CD4-positive, alpha-beta T cell treated with Interferon alpha-2 for 1 hour (primary cell): ENCODE measurements around the gene RAP1GAP2.

ENCODE experiments used
- DNase-seq, 2 donors: peaks; one replicate each; pipeline ENCODE4 v3.0.0-alpha.2; 2020 to 2022

RAP1GAP2 gene

DNA sequence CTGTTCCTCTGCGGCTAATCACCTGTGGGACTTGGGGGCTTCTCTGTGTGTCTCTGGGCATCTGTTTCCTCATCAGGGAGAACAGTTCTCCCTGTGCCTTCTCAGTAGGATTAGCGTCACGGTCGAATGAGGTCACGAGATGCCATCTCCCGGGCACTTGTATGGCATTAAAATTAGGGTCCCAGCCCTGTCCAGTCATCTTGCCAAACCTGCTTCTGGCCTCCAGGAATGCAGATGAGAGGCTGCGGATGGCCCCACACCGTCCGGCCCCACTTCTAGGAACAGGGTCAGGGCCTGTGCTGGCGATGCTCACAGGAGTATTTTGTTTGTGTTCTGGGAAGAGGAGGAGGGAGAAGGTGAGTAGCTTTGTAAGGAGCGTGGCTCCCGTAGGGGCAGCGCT is 208.7 kb downstream of the RAP1GAP2 start:
- no peak for DNase-seq

DNA sequence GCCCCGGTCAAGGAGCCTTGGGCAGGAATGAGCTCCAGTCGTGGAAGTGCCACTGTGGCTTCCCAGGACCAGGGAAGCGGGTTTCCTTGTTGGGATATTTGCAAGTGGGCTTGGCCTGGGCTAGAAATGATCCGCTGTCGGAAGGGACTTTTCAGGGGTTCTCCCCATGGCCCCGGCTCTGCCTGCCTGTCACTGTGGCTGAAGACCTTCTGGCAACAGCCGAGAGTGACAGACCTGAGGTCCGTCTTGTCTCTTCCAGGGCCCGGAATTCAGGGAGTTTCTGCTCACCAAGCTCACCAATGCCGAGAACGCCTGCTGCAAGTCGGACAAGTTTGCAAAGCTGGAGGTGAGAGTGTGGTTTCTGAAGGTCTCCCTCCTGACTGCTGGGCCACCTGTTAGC is 209.5 kb downstream of the RAP1GAP2 start:
- no peak for DNase-seq

DNA sequence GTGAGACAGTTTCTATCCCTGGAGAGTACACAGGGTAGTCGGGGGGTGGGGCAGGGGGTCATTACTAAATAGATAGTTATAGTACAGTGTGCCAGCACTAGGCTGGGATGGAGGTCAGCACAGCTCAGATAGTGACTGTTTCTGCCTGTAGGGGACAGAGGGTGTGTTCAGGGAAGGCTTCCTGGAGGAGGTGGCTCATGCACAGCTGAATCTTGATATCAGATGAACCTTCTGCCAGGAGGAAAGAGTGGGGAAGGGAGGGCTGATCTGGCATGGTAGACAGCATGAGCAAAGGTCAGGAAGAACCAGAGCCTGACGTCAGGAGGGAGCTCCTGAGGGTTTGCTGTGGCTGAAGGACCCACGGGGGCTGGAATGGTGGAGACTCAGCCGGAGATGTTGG is 210.6 kb downstream of the RAP1GAP2 start:
- no peak for DNase-seq

DNA sequence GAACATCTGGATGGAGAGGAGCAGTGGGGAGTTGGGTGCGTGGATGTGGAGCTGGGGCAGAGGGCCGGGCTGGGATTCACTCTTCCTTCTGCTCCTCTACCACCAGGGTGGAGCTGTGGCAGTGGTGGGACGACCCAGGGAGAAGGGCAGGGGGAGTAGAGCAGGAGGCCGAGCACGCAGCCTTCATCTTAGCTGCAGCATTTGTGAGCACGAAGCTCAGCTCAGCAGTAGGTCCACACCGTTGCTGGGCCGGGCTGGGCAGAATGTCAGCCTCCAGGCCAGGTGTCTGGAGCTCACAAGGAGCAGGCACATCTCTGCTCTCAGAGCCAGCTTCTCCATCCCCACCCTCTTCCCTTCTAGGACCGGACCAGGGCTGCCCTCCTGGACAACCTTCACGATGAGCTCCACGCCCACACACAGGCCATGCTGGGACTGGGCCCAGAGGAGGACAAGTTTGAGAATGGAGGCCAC is 211.4 kb downstream of the RAP1GAP2 start:
- no peak for DNase-seq

DNA sequence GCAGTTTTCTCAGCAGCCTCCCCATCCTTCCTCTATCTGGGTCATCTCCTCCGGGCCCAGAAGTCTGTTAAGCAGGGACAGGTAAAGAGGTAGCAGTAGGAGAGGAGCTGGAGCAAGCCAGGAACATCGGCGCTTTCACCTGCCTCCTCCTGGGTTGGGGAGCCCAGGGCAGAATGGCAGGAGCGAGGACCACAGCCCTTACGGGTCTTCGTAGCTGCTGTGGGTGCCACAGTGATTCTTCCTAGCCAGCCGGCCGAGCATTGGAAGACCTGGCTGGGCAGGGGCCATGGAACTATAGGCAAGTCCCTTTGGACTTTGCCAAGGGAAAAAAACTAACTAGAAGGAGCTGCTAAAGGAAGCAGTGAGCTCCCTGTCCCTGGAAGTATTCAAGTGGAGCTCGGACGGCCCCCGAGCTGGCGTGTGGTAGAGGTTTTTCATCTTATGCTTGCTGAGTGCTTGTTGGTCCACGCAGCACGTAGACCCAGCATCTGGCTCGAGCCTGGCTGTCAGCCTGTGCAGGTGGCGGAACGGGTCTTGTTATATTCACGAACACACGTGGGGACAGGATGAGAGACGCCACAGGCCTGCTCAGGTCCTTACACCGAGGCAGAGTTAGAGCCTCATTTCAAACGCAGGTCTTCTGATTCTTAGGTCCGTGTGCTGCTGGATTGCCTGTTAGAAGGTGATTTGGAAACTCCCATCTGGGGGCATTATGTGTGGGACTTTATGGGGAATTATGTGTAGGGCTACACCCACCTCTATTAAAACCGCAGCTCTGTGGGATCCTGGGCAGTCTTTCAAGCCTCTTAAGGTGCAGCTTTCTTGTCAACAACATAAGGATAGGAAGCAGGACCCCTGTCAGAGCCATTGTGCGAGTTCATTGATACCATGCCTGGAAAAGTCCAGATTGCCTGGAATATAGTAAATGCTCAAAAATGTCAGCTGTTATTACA is 212.4 kb downstream of the RAP1GAP2 start:
- DNase-seq: no peak

DNA sequence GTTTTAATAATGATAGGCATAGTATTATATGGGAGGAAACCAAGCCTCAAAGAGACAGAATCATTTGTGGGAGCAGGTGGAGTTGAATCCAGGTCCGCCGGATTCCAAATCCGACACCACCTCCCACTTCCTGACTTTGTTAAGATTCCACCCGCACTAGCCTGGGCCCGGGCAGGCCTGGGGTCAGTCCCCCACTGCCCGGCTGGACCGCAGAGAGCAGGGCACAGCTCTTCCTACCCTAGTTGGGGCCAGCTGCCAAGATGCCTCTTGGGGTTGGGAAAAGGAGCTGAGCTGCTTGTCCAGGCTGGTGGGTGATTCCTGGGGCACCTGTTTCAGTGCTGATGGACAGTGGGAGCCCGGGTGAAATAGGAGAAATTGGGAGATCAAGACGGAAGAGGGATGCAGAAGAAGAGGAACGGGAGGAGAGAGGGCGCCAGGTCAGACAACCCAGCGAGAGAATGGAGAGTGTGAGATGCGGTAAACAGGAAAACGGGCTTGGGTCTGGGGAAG is 213.2 kb downstream of the RAP1GAP2 start:
- no peak for DNase-seq

DNA sequence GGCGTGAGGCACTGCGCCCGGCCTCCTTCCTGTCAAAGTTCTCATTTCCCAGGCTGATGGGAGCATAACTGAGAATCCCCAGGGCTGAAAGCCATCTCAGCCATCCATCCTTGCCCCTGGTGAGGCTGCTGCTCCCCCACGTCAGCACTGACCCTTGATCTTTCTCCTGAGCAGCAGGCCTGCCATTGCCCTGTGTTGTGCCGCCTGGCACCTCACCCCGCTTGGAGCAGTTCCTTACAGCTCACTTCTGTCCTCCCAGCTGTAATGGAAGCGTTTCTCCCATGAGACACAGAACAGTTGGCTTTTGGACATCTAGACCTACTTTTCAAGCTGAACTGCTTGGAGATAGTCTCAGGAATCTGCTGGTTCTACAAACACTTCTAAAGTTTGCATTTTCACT is 215.7 kb downstream of the RAP1GAP2 start:
- DNase-seq: no peak

DNA sequence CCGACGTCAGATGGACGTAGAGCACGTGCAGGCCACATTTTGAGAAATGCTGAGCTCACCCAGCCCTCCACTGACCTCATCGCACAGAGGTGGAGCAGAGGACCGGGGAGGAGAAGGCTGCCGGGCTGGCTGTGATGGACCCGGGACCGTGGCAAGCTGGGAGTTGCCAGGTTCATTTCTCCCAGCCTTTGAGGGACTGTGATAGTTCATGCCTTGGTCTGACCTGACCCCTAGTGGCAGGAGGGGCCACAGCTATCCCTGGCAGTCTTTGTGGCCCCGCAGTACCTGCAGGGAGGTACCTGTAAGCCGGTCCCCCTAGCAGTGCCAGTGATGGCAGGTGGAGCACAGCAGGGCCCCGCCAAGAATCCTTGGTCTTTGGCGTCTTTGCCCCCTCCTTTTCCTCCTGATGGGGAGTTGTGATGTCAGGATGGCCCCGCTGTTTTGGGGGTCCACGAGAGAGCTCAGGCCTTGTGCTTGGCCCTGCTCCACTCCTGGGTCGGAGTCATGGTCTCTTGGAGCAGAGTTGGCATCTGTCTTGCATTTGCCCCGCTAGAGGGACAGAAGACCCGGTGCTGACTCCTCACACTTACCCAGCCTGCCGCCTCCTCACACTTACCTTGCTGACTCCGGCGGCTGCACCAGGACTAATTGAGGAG is 216.8 kb downstream of the RAP1GAP2 start:
- peak; percentile 51 to 52 for DNase-seq

DNA sequence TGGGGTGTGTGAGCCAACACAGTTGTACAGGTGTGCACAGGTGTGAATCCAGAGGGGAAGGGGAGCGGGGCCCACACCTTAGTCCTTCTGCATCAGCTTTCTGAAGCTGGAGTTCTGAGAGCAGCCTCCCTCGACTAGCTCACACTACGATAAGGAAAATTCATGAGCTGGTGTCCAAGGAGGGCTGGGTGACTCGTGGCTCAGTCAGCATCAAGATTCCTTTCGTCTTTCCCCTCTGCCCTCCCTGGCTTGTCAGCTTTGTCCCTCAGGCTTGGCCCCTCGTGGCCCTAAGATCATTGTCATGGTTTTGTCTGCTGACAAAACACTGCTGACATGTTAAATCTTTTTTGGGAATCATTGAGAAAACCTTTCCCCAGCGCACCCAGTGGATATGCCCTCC is 219.7 kb downstream of the RAP1GAP2 start:
- no peak for DNase-seq

DNA sequence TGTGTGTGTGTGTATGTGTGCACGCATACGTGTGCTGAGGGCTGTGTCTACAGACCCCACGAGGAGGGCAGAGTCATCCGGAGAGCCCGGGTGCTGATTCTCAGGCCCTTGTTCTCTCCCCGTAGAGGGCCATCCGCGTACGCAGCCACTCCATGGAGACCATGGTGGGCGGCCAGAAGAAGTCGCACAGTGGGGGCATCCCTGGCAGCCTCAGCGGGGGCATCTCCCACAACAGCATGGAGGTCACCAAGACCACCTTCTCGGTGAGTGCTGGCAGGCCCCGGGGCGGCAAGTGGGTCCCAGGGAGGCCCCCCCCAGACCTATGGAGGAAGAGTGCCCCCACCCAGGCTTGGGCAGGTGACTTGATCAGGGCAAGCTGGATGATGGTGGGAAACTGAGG is 221.7 kb downstream of the RAP1GAP2 start:
- DNase-seq: no peak

DNA sequence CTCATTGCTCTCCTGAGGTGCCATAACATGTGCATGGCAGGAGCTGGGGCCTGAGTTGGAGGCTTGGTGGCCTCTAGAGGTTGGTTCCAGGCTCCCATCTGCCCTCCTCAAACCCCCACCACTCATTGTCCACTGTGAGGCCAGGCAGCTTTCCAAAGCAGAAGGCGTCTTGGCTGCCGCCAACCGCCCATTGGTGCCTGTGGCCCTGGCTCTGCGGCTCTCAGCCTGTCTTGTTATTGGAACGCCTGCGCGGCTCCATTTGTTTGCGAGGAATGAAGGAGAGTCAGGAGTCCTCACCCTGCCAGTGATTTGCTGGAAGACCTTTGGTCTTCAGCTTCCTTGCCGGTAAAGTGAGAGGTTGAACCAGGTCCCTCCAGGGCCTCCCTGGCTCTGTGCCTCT is 223.5 kb downstream of the RAP1GAP2 start:
- no peak for DNase-seq

DNA sequence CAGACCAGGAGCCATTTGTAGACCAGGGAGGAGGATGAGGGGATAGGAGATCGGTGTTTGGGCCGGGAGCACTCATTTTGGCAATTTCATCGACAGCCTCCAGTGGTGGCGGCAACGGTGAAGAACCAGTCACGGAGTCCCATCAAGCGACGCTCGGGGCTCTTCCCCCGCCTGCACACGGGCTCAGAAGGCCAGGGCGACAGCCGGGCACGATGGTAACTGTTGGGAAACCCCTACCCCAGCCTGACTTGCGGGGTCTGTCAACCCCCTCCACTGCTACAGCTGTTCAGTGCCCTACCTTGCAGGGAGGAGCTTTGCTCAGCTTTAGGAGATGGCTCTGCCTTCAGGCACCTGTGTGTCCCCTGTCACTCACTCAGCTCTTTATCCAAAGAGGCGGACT is 224.1 kb downstream of the RAP1GAP2 start:
- DNase-seq: no peak

DNA sequence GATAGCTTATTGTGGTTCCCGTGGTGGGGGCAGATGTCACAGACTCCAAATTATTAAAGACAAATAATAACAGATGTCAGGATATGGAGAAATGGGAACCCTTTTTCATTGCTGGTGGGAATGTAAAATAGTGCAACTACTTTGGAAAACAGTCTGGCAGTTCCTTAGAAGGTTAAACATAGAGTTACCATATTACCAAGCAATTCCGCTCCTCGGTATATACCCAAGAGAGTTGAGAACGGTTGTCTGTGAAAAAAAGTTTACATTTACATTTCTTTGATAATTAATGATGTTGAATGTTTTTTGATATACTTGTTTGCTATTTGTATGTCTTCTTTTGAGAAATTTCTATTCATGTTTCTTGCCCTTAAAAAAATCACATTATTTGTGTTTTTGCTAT is 226.0 kb downstream of the RAP1GAP2 start:
- no peak for DNase-seq

DNA sequence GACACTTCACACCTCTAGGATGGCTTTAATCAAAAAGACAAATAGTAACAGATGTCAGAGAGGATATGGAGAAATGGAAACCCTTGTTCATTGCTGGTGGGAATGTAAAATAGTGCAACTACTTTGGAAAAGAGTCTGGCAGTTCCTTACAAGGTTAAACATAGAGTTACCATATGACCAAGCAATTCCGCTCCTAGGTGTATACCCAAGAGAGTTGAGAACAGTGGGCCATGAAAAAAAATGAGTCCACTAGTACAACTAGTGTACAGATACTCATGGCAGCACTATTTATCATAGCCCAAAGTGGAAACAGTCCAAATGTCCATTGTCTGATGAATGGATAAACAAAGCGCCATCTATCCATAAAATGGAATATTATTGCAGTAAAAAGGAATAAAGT is 228.1 kb downstream of the RAP1GAP2 start:
- DNase-seq: no peak

DNA sequence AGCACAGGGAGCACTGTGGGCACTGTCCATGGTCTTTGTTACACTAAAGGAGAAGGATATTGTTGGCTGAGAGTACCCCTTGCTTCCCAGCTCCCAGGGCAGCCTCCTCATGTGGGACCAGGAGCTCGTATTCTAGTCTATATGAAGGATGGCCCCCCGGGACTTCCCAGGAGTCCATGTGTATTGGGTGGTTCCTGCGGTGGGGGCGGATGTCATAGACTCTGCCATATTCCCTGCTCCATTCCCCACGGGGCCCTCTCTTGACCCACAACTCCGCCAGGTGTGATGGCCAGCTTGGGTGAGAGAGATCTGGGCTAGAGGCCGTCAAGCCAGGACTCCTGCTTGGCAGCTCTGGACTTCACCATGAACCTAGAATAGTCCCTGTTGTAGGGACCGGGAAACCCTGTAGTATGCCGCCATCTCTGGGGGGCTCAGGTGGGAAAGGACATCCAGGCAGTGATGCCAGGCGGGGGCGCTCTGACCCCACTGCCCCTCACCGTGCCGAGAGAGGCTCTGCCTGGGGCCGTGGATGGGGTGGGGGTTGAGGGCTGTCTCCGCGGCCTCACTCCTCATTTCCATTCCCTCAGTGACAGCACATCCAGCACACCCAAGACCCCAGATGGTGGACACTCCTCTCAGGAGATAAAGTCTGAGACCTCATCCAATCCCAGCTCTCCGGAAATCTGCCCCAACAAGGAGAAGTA is 229.3 kb downstream of the RAP1GAP2 start:
- DNase-seq: no peak

DNA sequence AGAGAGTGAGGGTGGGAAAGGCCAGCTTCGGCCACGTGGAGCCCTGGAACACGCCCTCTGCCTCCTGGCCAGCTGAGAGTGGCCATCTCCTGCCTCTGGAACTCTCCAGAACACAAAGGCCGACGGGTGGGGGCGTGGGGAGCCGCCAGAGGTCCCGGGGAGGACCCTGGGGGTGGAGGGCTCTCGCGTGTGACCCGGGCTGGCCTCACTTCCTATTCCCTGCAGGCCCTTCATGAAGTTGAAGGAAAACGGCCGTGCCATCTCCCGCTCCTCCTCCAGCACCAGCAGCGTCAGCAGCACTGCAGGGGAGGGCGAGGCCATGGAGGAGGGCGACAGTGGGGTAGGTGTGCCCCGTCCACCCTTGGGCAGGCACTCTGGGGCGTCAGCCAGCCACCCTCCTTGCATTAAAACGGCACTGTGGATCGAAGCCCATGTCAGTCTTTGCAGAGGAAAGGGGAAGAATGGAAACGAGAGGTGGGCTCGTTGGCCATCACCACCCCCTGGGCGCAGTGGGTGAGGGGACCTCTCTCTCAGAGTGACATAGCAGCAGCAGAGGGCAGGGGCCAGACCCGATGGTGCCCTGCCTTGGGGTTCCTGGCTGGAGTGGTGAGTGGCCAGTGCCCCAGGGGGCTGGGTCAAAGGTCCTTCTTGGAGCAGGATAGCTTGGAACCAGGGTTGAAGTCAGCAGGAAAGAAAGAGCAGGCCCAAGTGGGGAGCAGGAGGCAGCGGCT is 230.1 kb downstream of the RAP1GAP2 start:
- DNase-seq: no peak

DNA sequence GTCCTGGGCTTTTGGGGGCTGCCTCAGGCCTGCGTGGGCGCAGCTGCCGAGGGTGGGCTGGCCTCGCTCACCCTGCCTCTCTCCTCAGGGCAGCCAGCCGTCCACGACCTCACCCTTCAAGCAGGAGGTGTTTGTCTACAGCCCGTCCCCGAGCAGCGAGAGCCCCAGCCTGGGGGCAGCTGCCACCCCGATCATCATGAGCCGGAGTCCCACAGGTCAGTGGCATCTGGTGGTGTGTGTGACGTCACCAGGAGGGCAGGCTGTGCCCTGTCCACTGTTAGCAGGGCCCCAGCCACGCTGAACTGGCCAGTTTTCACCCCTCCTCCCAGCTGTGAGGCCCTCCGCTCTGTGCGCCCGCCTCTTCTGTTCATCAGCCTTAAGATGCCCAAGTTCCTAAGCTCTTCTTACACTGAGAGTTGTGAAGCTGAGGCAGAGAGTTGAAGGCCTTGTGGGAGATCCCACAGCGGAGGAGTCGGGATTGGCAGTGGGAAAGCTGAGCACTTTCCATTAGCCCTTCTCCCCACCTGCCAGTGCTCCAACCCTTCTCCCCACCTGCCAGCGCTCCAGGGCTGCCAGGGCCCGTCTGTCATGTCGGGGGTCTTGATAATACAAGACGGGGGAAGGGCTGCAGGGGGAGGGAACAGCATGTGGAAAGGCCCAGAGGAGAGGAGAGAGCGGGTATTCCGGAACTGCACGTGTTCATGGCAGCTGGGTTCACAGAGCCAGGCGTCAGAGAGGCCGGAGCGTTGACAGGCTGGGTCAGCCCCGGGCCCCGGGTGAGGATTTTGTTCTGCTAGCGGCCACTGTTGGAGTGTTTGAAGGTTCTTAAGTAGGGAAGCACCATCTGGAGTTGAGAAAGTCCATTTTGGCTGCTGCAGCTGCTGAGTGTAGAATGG is 230.9 kb downstream of the RAP1GAP2 start:
- no peak for DNase-seq

DNA sequence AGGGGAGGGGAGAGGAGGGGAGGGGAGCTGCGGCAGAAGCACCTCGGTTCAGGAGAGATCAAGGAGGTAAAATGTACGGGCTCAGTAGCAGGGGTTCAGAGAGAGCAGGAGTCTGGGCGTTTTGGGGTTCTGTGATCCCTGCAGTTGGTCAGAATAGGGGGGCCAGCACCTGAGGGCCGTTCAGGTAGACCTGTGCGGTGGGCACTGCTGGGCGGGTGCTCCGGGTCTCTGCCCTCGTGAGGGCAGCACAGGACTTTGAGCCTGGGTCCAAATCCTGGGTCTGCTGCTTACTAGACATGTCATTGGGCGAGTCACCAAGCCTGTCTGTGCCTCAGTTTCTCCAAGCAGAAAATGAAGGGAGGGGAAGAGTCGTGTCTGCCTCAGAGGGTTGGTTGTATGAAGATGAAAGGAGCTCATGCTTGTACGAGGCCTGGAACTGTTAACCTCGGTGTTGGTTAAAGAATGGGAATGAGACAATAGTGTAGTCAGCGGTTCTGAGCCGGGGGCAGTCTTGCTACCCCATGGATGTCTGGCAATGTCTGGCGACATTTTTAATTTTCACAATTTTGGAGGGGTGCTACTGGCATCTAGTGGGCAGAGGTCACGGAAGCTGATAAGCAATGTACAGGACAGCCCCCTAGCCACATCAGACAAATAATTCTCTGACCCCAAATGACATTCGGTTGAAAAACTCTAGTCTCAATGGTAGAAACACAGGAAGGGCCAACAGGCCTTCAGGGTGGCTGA is 231.7 kb downstream of the RAP1GAP2 start:
- no peak for DNase-seq

DNA sequence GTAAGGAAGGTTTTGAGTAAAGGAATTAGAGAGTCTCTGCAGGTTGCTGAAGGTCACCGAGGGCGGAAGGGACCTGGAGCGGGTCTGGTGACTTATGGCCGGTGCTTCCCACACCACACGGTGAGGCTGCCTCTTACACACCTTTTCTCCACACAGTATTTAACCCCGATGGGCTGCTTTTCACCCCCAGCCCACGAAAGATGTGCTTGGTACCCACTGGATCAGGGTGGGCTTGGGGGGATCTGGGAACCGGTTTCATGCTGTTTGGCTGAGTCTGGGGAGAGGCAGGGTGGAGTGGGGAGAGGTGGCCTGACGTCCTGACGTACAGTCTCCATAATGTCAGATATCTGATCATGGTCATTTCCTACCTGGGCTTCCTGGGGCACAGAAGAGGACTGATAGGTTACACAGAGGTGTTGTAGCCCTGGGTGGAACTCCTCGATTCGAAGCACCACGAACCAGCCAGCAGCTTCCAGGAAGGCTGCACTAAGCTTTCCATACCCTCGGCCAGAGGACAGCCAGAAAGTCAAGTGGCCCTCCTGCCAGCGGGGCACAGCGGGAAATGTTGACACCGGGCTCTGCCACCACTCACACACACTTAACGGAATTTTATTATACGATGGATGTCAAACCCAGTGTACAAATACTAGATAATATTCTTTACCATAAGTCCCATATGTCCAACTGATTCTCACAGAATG is 233.1 kb downstream of the RAP1GAP2 start:
- no peak for DNase-seq

DNA sequence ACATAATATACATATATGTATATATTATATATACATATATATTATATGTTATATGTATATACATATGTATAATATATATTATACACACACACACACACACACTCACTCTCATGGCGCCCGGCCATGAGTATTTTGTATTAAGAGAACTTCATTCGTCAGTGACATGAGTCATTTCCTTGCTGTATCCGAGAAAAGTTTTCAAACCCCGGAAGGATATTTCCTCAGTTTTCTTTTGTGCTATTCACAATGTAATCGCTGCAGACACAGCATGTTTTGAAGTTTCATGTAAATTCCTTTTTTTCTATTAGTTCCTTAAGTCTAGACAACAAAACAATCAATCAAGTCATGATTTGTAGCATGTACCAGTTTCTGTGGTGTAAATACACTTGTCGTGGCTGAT is 233.9 kb downstream of the RAP1GAP2 start:
- no peak for DNase-seq
